PC-9 (cell line): ENCODE measurements around the gene GPR146.

Experiments
- EZH2 ChIP-seq: fragments of 200-600 bp; sonication (generic); IDR thresholded peaks from 2 replicates; pipeline ENCODE4 v1.8.0; 2017; ENCODE audit warnings: antibody characterized with exemption, low read depth
- TF ChIP-seq, protein P1 (sequence below): fragments of 200-600 bp; sonication (generic); conservative IDR thresholded peaks from 2 replicates; pipeline ENCODE4 v1.6.1; 2017; ENCODE audit warnings: mixed run types, antibody characterized with exemption, mild to moderate bottlenecking, moderate library complexity

DNA sequence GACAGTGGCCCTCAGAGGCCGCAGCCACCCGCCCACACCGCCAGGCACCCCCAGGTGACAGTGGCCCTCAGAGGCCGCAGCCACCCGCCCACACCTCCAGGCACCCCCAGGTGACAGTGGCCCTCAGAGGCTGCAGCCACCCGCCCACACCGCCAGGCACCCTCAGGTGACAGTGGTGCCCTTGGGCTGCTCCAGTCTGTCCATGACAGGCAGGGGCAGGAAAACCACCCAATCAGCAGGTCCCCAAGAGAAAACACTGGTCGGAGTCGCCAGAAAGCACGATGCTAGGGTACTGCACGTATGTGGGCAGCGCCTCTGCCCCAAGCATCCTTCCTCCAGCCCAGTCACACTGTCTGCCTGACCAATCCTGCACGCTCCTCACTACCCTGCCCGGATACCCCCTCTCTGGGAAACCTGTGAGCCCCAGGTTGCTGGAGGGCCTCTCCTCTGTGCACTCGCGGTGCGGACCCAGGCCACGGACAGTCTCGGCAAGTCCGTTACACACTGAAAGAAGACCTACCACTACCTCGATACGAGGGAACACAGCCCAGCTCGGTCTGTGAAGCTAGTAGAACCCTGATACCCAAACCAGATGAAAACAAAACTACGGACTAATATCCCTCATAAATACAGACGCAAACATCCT lies 11.7 kb upstream of the GPR146 start:
- TF ChIP-seq, protein P1, sequence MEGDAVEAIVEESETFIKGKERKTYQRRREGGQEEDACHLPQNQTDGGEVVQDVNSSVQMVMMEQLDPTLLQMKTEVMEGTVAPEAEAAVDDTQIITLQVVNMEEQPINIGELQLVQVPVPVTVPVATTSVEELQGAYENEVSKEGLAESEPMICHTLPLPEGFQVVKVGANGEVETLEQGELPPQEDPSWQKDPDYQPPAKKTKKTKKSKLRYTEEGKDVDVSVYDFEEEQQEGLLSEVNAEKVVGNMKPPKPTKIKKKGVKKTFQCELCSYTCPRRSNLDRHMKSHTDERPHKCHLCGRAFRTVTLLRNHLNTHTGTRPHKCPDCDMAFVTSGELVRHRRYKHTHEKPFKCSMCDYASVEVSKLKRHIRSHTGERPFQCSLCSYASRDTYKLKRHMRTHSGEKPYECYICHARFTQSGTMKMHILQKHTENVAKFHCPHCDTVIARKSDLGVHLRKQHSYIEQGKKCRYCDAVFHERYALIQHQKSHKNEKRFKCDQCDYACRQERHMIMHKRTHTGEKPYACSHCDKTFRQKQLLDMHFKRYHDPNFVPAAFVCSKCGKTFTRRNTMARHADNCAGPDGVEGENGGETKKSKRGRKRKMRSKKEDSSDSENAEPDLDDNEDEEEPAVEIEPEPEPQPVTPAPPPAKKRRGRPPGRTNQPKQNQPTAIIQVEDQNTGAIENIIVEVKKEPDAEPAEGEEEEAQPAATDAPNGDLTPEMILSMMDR, result no peak
- TF ChIP-seq EZH2, result no peak
